Measurements from ENCODE around the gene MZT2B.
"Not testable (repeated sequence)": the region's sequence is repeated elsewhere in the genome, so short reads cannot be mapped to it uniquely, and the experiment has no call there.

MZT2B gene

GRCh38 chr2:130180404-130181324, 1.4 kb upstream of the MZT2B start:
- not testable (repeated sequence) for DNase-seq

GRCh38 chr2:130181325-130181879, 660 bp upstream of the MZT2B start, which contains the start of gene SMPD4:
TSS of gene SMPD4 (minus strand) at chr2:130181602. CDS start at chr2:130176592, 5,010 bp downstream.
- DNase-seq, result peak; percentile 97

GRCh38 chr2:130182826-130183511, 907 bp downstream of the MZT2B start:
- not testable (repeated sequence) for DNase-seq

- no peak for DNase-seq
These were observed 1.7 kb downstream of the MZT2B start for GRCh38 chr2:130183512-130184373.

- no peak for DNase-seq
These were observed 3.4 kb downstream of the MZT2B start for GRCh38 chr2:130185436-130185835.

- no peak for DNase-seq
These were observed 3.8 kb downstream of the MZT2B start for GRCh38 chr2:130185896-130186295.

GRCh38 chr2:130186391-130186790, 4.3 kb downstream of the MZT2B start:
- no peak for DNase-seq

- DNase-seq, result no peak
These were observed 5.2 kb downstream of the MZT2B start for GRCh38 chr2:130187268-130187667.

- DNase-seq, result not testable (repeated sequence)
These were observed 6.1 kb downstream of the MZT2B start for GRCh38 chr2:130187859-130188792.

- not testable (repeated sequence) for DNase-seq
These were observed 6.9 kb downstream of the MZT2B start for GRCh38 chr2:130188958-130189357.

- no peak for DNase-seq
These were observed 8.2 kb downstream of the MZT2B start for GRCh38 chr2:130190237-130190636.

GRCh38 chr2:130191319-130191718, 9.3 kb downstream of the MZT2B start:
- DNase-seq, result not testable (repeated sequence)

GRCh38 chr2:130192451-130192850, 10.4 kb downstream of the MZT2B start:
- DNase-seq, result not testable (repeated sequence)

GRCh38 chr2:130193824-130194223, 11.8 kb downstream of the MZT2B start:
- DNase-seq, result not testable (repeated sequence)

- DNase-seq, result not testable (repeated sequence)
These were observed 13.1 kb downstream of the MZT2B start for GRCh38 chr2:130195089-130195635.

- DNase-seq, result not testable (repeated sequence)
These were observed 14.0 kb downstream of the MZT2B start for GRCh38 chr2:130196052-130196451.

- DNase-seq, result no peak
These were observed 16.3 kb downstream of the MZT2B start, which contains the start of gene TUBA3E for GRCh38 chr2:130198343-130198742. TSS of gene TUBA3E (minus strand) at chr2:130198439. CDS start at chr2:130198360, 79 bp downstream.

- DNase-seq, result not testable (repeated sequence)
These were observed 20.5 kb downstream of the MZT2B start for GRCh38 chr2:130202518-130202917.

GRCh38 chr2:130203150-130203549, 21.1 kb downstream of the MZT2B start:
- DNase-seq, result not testable (repeated sequence)

- DNase-seq, result not testable (repeated sequence)
These were observed 25.0 kb downstream of the MZT2B start for GRCh38 chr2:130207051-130207450.

GRCh38 chr2:130219147-130219546, 37.1 kb downstream of the MZT2B start:
- not testable (repeated sequence) for DNase-seq
